H1 (cell line): ENCODE data around the gene TMEM120B. TPM values are rescaled to one million over a fixed set of nuclear protein-coding genes. Genes with fewer than 3 reads are reported as not detected.

Experiments
- CTCF ChIA-PET: fragments of 300-600 bp; sonication (Branson Sonifier 250); formaldehyde crosslinking; loops from one replicate; lab custom pipeline; 2021; ENCODE audit not compliant: partially characterized antibody; lab: Charles Lee
- POLR2A ChIA-PET: fragments of 300-600 bp; sonication (Branson Sonifier 250); formaldehyde crosslinking; loops from one replicate; lab custom pipeline; 2021; ENCODE audit warnings: inconsistent platforms; ENCODE audit not compliant: partially characterized antibody; lab: Charles Lee
- DNase-seq, 2 experiments: peaks; one replicate each; pipeline versions ENCODE4 v3.0.0 to v3.0.0-alpha.2; 2010 to 2022; ENCODE audit warnings: low spot score in 2 of 2, low read depth in 1 of 2, mixed read lengths in 1 of 2
- FAIRE-seq: peaks from 2 replicates; lab custom pipeline; 2011; peaks lifted over from hg19 to GRCh38; lab: Jason Lieb, UNC
- H2AFZ ChIP-seq: 2 replicates; pipeline ENCODE4 v1.8.1; 2012; ENCODE audit warnings: low read length, inconsistent platforms
- H2AK5ac ChIP-seq: 2 replicates; pipeline ENCODE4 v1.6.1; 2013; ENCODE audit warnings: low read depth, low read length
- H2BK120ac ChIP-seq: replicated peaks from 2 replicates; pipeline ENCODE3; 2013; ENCODE audit warnings: low read depth, low read length, inconsistent platforms
- H2BK12ac ChIP-seq: 2 replicates; pipeline ENCODE4 v1.6.1; 2013; ENCODE audit warnings: low read depth, low read length
- H2BK15ac ChIP-seq: 2 replicates; pipeline ENCODE4 v1.6.1; 2013; ENCODE audit warnings: low read length
- H2BK20ac ChIP-seq: 2 replicates; pipeline ENCODE4 v1.6.1; 2013; ENCODE audit warnings: low read length
- H2BK5ac ChIP-seq: 2 replicates; pipeline ENCODE4 v1.6.1; 2013; ENCODE audit warnings: low read depth, low read length
- H3K14ac ChIP-seq: 2 replicates; pipeline ENCODE4 v1.6.1; 2013; ENCODE audit warnings: inconsistent platforms; ENCODE audit not compliant: insufficient read length
- H3K18ac ChIP-seq: 2 replicates; pipeline ENCODE4 v1.6.1; 2013; ENCODE audit warnings: low read length; ENCODE audit errors: extremely low read depth
- H3K23ac ChIP-seq: 2 replicates; pipeline ENCODE4 v1.6.1; 2013; ENCODE audit warnings: inconsistent platforms; ENCODE audit not compliant: insufficient read length
- H3K23me2 ChIP-seq: 2 replicates; pipeline ENCODE4 v1.6.1; 2013; ENCODE audit warnings: low read depth, low read length
- H3K27ac ChIP-seq: 2 replicates; pipeline ENCODE4 v1.6.1; 2011; ENCODE audit warnings: low read depth, low read length, inconsistent platforms
- H3K27me3 ChIP-seq, 4 experiments: replicated peaks in 1 of 4; 1 replicate in 1 of 4; 2 replicates in 3 of 4; pipeline versions ENCODE4 v1.6.1 to v1.8.1; 2011 to 2013; ENCODE audit warnings: low read length in 3 of 4, mild to moderate bottlenecking in 3 of 4, inconsistent platforms in 2 of 4, mixed read lengths in 2 of 4, moderate library complexity in 1 of 4; ENCODE audit not compliant: control insufficient read depth in 3 of 4, insufficient read depth in 3 of 4; ENCODE audit errors: extremely low read depth in 1 of 4
- H3K36me3 ChIP-seq, 4 experiments: 2 replicates each; pipeline versions ENCODE4 v1.6.1 to v1.8.1; 2011 to 2013; ENCODE audit warnings: mild to moderate bottlenecking in 4 of 4, low read length in 3 of 4, moderate library complexity in 2 of 4, control low read depth in 1 of 4, inconsistent platforms in 1 of 4; ENCODE audit not compliant: insufficient read depth in 4 of 4, control insufficient read depth in 2 of 4
- H3K4ac ChIP-seq: replicated peaks from 2 replicates; pipeline ENCODE3; 2013; ENCODE audit warnings: low read length, low read depth, mixed read lengths, inconsistent platforms; ENCODE audit not compliant: insufficient read length
- H3K4me1 ChIP-seq, 4 experiments: replicated peaks in 1 of 4; 1 replicate in 1 of 4; 2 replicates in 3 of 4; pipeline versions ENCODE4 v1.6.1 to v1.8.1; 2011 to 2013; ENCODE audit warnings: low read length in 3 of 4, inconsistent platforms in 2 of 4, mixed read lengths in 1 of 4; ENCODE audit not compliant: insufficient read depth in 4 of 4, control insufficient read depth in 3 of 4
- H3K4me2 ChIP-seq, 2 experiments: 2 replicates each; pipeline versions ENCODE4 v1.6.1 to v1.8.1; 2011 to 2013; ENCODE audit warnings: low read depth in 2 of 2, low read length in 2 of 2, control low read depth in 1 of 2, inconsistent platforms in 1 of 2, mild to moderate bottlenecking in 1 of 2; ENCODE audit not compliant: insufficient read depth in 1 of 2
- H3K4me3 ChIP-seq, 4 experiments: fragments of 200-600, 300-600 bp in 1 of 4; sonication (generic), shearing (Covaris generic), sonication (Bioruptor Twin) in 1 of 4; 2 replicates each; pipeline versions ENCODE4 v1.5.1 to v1.8.1; 2011 to 2016; ENCODE audit warnings: low read length in 4 of 4, low read depth in 3 of 4, control low read depth in 2 of 4, inconsistent platforms in 2 of 4, mild to moderate bottlenecking in 2 of 4, mixed read lengths in 1 of 4, moderate library complexity in 1 of 4; ENCODE audit not compliant: insufficient read depth in 2 of 4; ENCODE audit errors: extremely low read depth in 1 of 4
- H3K56ac ChIP-seq: replicated peaks from 2 replicates; pipeline ENCODE3; 2013; ENCODE audit warnings: low read depth, mild to moderate bottlenecking, mixed read lengths, low read length, inconsistent platforms; ENCODE audit not compliant: insufficient read length
- H3K79me1 ChIP-seq: 2 replicates; pipeline ENCODE4 v1.6.1; 2013; ENCODE audit warnings: low read depth, low read length, control low read depth
- H3K79me2 ChIP-seq, 2 experiments: 2 replicates each; pipeline versions ENCODE4 v1.6.1 to v1.8.1; 2012 to 2013; ENCODE audit warnings: low read length in 2 of 2, mild to moderate bottlenecking in 2 of 2, inconsistent platforms in 1 of 2; ENCODE audit not compliant: insufficient read depth in 2 of 2, control insufficient read depth in 1 of 2
- H3K9ac ChIP-seq, 4 experiments: replicated peaks in 1 of 4; 1 replicate in 1 of 4; 2 replicates in 3 of 4; pipeline versions ENCODE4 v1.6.1 to v1.8.1; 2011 to 2013; ENCODE audit warnings: low read depth in 3 of 4, low read length in 3 of 4, control low read depth in 2 of 4, mild to moderate bottlenecking in 2 of 4, moderate library complexity in 2 of 4, inconsistent platforms in 1 of 4; ENCODE audit errors: extremely low read depth in 1 of 4
- H3K9me3 ChIP-seq, 2 experiments: 2 replicates each; pipeline versions ENCODE4 v1.6.1 to v1.8.1; 2012 to 2013; ENCODE audit warnings: mild to moderate bottlenecking in 2 of 2, moderate library complexity in 2 of 2, control low read depth in 1 of 2, inconsistent platforms in 1 of 2, low read depth in 1 of 2, low read length in 1 of 2, mixed read lengths in 1 of 2; ENCODE audit not compliant: insufficient read depth in 2 of 2
- H4K20me1 ChIP-seq, 2 experiments: replicated peaks in 1 of 2; 2 replicates each; pipeline versions ENCODE3 to v1.8.1; 2011 to 2013; ENCODE audit warnings: inconsistent platforms in 2 of 2, low read length in 2 of 2, mild to moderate bottlenecking in 1 of 2; ENCODE audit not compliant: insufficient read depth in 2 of 2, control insufficient read depth in 1 of 2
- H4K5ac ChIP-seq: 2 replicates; pipeline ENCODE4 v1.6.1; 2013; ENCODE audit warnings: low read length, low read depth, mixed read lengths, inconsistent platforms; ENCODE audit not compliant: insufficient read length
- H4K8ac ChIP-seq: 2 replicates; pipeline ENCODE4 v1.8.0; 2013; ENCODE audit warnings: mild to moderate bottlenecking, moderate library complexity, low read length, inconsistent platforms; ENCODE audit not compliant: insufficient read depth; ENCODE audit errors: extremely low read depth
- H4K91ac ChIP-seq: replicated peaks from 2 replicates; pipeline ENCODE3; 2013; ENCODE audit warnings: low read length, mixed read lengths, inconsistent platforms; ENCODE audit not compliant: insufficient read length
- CBX8 ChIP-seq: fragments of 300-800, 300-1000 bp; sonication (generic); IDR thresholded peaks from 2 replicates; pipeline ENCODE4 v1.7.1; 2016; ENCODE audit warnings: low read depth, low read length, borderline replicate concordance
- EGR1 ChIP-seq: IDR thresholded peaks from 2 replicates; pipeline ENCODE4 v1.6.1; 2011; ENCODE audit warnings: low read depth, low read length, borderline replicate concordance
- GABPA ChIP-seq: IDR thresholded peaks from 2 replicates; pipeline ENCODE4 v1.6.1; 2011; ENCODE audit warnings: mild to moderate bottlenecking, low read length, moderate library complexity, borderline replicate concordance; ENCODE audit not compliant: insufficient read depth
- HDAC6 ChIP-seq: IDR thresholded peaks from one replicate; pipeline ENCODE4 v1.7.1; 2012; ENCODE audit warnings: low read depth, mild to moderate bottlenecking, inconsistent platforms, low read length, moderate library complexity
- POLR2AphosphoS5 ChIP-seq: IDR thresholded peaks from 2 replicates; pipeline ENCODE4 v1.6.1; 2011; ENCODE audit warnings: low read depth, low read length
- RFX5 ChIP-seq: IDR thresholded peaks from 2 replicates; pipeline ENCODE4 v1.6.1; 2011; ENCODE audit warnings: low read depth, low read length, improper control_type of control experiment, borderline replicate concordance
- RXRA ChIP-seq: IDR thresholded peaks from 2 replicates; pipeline ENCODE4 v1.6.1; 2011; ENCODE audit warnings: low read depth, mild to moderate bottlenecking, low read length, moderate library complexity; ENCODE audit not compliant: insufficient read depth
- SIRT6 ChIP-seq: IDR thresholded peaks from one replicate; pipeline ENCODE4 v1.7.1; 2012; ENCODE audit warnings: low read length, inconsistent platforms
- SP2 ChIP-seq: IDR thresholded peaks from 2 replicates; pipeline ENCODE4 v1.6.1; 2012; ENCODE audit warnings: mild to moderate bottlenecking, low read length, inconsistent platforms
- TAF1 ChIP-seq: IDR thresholded peaks from 2 replicates; pipeline ENCODE4 v1.6.1; 2011; ENCODE audit warnings: mild to moderate bottlenecking, low read depth, low read length
- TAF7 ChIP-seq: optimal IDR thresholded peaks from 2 replicates; pipeline ENCODE3; 2011; ENCODE audit warnings: low read depth, mild to moderate bottlenecking, inconsistent platforms, low read length, moderate library complexity, borderline replicate concordance
- ZNF274 ChIP-seq: IDR thresholded peaks from 2 replicates; pipeline ENCODE4 v1.7.0; 2012; ENCODE audit warnings: low read length, borderline replicate concordance; ENCODE audit errors: extremely low read depth
- WGBS, 2 experiments: shearing (Covaris generic) in 1 of 2; methylation state at CpG; one replicate each; pipeline versions ENCODE4 v1.1.6 to v1.1.7; 2013 to 2015; ENCODE audit warnings: low lambda C conversion rate in 2 of 2, mixed read lengths in 2 of 2, inconsistent platforms in 1 of 2, low coverage in 1 of 2, missing lambda C conversion rate in 1 of 2; ENCODE audit not compliant: insufficient replicate concordance in 2 of 2, insufficient coverage in 1 of 2, insufficient read length in 1 of 2; ENCODE audit errors: extremely low coverage in 1 of 2, missing lambda C conversion rate in 1 of 2; 5-methylcytosine and 5-hydroxymethylcytosine counted together
- polyA plus RNA-seq, 7 experiments: library from polyadenylated mRNA; depleted of rRNA in 3 of 7; stranded (reverse) in 5 of 7; unstranded in 2 of 7; fragments of >200 nt in 5 of 7; fragments of 200-250 nt in 2 of 7; gene quantifications; 1 replicate in 5 of 7; 2 replicates in 1 of 7; 4 replicates in 1 of 7; pipeline versions ENCODE4 v1.2.1 to v1.2.3, GENCODE V29; 2011 to 2013; ENCODE audit warnings: missing spikeins in 2 of 7, mixed read lengths in 2 of 7
- total RNA-seq: library from RNA; stranded (reverse); fragmentation: NEBNext Ultra II Directional; extraction: Animal tissue kit (Norgen Biotek cat#: 25700); gene quantifications from 2 replicates; pipeline ENCODE4 v1.2.1, GENCODE V29; 2021

Gene TMEM120B
- total and polyA plus RNA-seq, 2 of the 8 experiments (the other 6 are each of a cell fraction or from before 2014, with no cell fraction given): 22.0 to 29.1 TPM

- Histone ChIP-seq H3K18ac (no peak overlapping the region), H3K9me3 (no peaks in the 10 kb centered on the region), H3K56ac (no peak overlapping the region), H3K4me3 (no peak overlapping the region), H3K79me1 (peaks cover 10% of the 10 kb centered on the region), H3K4ac (no peak overlapping the region), H2AFZ (no peak overlapping the region), H3K4me1 (peaks cover 4 to 23% (median 14%) of the 10 kb centered on the region in 4 experiments), H3K27me3 (no peaks in the 10 kb centered on the region), H2BK5ac (peak overlapping the region; percentile 1; the same call in 1 of the 2 replicates), H2BK15ac (0 out of 2 replicates have a peak overlapping the region, but pooled peaks have one; percentile 12), H3K27ac (no peak overlapping the region), H3K14ac (no peak overlapping the region), H4K91ac (no peak overlapping the region), H4K20me1 (peaks cover 0 to 10% of the 10 kb centered on the region in 2 experiments), H3K79me2 (peaks cover 0 to 34% of the 10 kb centered on the region in 2 experiments; a peak in 2 of 4 replicates), H3K23ac (no peak overlapping the region), H2BK120ac (no peak overlapping the region), H3K36me3 (peaks cover 4 to 50% (median 26%) of the 10 kb centered on the region in 4 experiments), H3K9ac (no peak overlapping the region), H4K5ac (no peak overlapping the region), H2BK20ac (no peak overlapping the region), H3K23me2 (peaks cover 9% of the 10 kb centered on the region), H4K8ac (no peak overlapping the region), H3K4me2 (no peak overlapping the region; a peak in 1 of 4 replicates), H2BK12ac (no peak overlapping the region), H2AK5ac (no peak overlapping the region)
- POLR2A ChIA-PET: interaction anchor here (1.8 to 27.9 kb wide), 4 partner anchors 10 to 27 kb away, joined by 6 to 958 read pairs (median 24); partner anchors contain the start of genes RHOF and SETD1B
- CTCF ChIA-PET: interaction anchor here (1.0 to 12.0 kb wide), 2 partner anchors 10 to 18 kb away, joined by 3 to 363 read pairs; partner anchors contain the start of gene RHOF
- no peak for DNase-seq
- no peak for FAIRE-seq
- WGBS, 2 experiments: 86% methylated on average over 7 of the region's 14 CpGs; no CpG with 5 or more reads in 1 of the 2 experiments
- no peak for TF ChIP-seq CBX8
- TF ChIP-seq RFX5: no peak
- no peak for TF ChIP-seq GABPA
- TF ChIP-seq SIRT6: no peak
- no peak for TF ChIP-seq POLR2AphosphoS5
- TF ChIP-seq TAF7: no peak
- TF ChIP-seq EGR1: no peak
- TF ChIP-seq SP2: no peak
- TF ChIP-seq TAF1: no peak
- TF ChIP-seq HDAC6: no peak
- TF ChIP-seq RXRA: no peak
- no peak for TF ChIP-seq ZNF274
Observed at GRCh38 chr12:121813951-121814350, 101.4 kb downstream of the TMEM120B start.
